CMK (cell line): Measurements from ENCODE around the gene PGP.

Experiments
- DNase-seq: peaks from one replicate; pipeline ENCODE4 v3.0.0-alpha.2; 2010; ENCODE audit warnings: low read depth

Gene PGP

GRCh38 chr16:2199621-2200139 lies 15.0 kb downstream of the PGP start:
- DNase-seq = no peak

GRCh38 chr16:2199095-2199494 lies 15.5 kb downstream of the PGP start:
- DNase-seq = no peak

- DNase-seq = no peak
Observed at GRCh38 chr16:2198283-2198682, 16.4 kb downstream of the PGP start.

GRCh38 chr16:2197765-2198164 lies 16.9 kb downstream of the PGP start:
- no peak for DNase-seq

- no peak for DNase-seq
Observed at GRCh38 chr16:2196981-2197511, 17.6 kb downstream of the PGP start.

GRCh38 chr16:2196162-2196980 lies 18.3 kb downstream of the PGP start, which contains the start of gene CASKIN1:
CASKIN1 (minus strand) TSS chr16:2196605; CDS start chr16:2196432, 173 bp downstream.
- no peak for DNase-seq

- no peak for DNase-seq
Observed at GRCh38 chr16:2195322-2196161, 19.1 kb downstream of the PGP start.

- no peak for DNase-seq
Observed at GRCh38 chr16:2194852-2195321, 19.8 kb downstream of the PGP start.

- no peak for DNase-seq
Observed at GRCh38 chr16:2194166-2194834, 20.3 kb downstream of the PGP start.

- DNase-seq = no peak
Observed at GRCh38 chr16:2191446-2191706, 23.3 kb downstream of the PGP start.

GRCh38 chr16:2190659-2191445 lies 23.8 kb downstream of the PGP start:
- DNase-seq = no peak

GRCh38 chr16:2190002-2190658 lies 24.5 kb downstream of the PGP start:
- DNase-seq = no peak

GRCh38 chr16:2189252-2189893 lies 25.3 kb downstream of the PGP start:
- no peak for DNase-seq

GRCh38 chr16:2188395-2188794 lies 26.2 kb downstream of the PGP start:
- no peak for DNase-seq

- no peak for DNase-seq
Observed at GRCh38 chr16:2187212-2187611, 27.4 kb downstream of the PGP start.

- no peak for DNase-seq
Observed at GRCh38 chr16:2186505-2186904, 28.1 kb downstream of the PGP start.

GRCh38 chr16:2186064-2186463 lies 28.6 kb downstream of the PGP start:
- DNase-seq = no peak

- DNase-seq = no peak
Observed at GRCh38 chr16:2184962-2185361, 29.7 kb downstream of the PGP start.

- DNase-seq = no peak
Observed at GRCh38 chr16:2184346-2184745, 30.3 kb downstream of the PGP start.

- no peak for DNase-seq
Observed at GRCh38 chr16:2183671-2184070, 31.0 kb downstream of the PGP start.
